ENCODE results near the gene TEAD1.

Gene TEAD1

DNA sequence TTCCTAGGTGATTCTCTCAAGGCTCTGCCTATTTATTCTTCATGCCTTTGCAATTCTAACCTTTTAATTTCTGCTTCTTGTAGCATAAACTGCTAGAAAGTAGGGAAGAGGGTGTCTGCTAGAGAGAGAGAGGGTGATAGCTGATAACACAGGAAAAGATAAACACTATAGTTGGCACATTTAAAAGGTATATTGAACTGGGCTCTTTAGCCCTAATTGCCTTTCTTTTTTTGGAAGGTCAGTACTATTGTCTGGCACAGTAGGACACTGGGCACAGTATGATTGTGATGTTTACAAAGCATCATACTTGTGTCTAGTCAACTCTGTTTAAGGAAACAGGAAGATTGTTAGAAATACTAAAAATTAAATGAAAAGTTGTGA, 33.3 kb downstream of the TEAD1 start:
- no peak for DNase-seq (ENCODE audit: low spot score)

DNA sequence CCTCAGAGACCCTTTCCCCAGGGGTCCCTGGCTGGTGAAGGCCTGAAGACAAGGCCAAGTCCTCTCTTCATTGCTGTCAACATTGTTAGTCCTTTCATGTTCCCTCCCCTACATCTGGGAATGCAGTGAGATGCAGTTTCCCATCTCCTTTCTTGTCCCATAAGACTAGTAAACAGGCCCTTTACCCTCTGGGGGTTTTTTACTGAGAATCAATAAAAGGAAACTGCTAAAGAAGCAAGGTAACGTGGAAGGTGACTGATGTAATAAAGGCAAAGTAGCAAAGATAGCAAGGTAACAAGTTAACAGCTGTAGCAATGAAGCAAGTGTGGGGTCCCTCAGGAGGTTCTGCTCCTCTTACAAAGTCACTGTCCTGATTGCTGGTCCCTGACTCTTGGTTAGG, 37.3 kb downstream of the TEAD1 start:
- no peak for DNase-seq (ENCODE audit: low spot score)

DNA sequence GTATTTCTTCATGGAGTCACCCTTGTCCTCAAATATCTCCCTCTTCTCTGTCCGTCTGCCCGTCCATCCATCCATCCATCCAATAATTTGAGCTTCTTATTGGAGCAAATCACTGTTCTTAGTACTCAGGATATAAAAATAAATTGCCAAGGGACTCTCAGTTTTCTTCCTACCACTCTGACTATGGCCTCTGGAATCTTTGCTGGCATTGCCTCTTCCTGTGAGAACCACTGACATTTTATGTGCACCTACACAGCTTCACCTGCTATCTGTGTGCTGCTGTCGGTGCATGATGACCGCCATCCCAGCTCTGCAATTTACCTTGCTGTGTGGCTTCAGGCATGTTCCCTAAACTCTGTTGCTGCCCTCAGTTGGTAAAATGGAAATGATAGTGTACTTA, 37.9 kb downstream of the TEAD1 start:
- DNase-seq (ENCODE audit: low spot score): no peak

DNA sequence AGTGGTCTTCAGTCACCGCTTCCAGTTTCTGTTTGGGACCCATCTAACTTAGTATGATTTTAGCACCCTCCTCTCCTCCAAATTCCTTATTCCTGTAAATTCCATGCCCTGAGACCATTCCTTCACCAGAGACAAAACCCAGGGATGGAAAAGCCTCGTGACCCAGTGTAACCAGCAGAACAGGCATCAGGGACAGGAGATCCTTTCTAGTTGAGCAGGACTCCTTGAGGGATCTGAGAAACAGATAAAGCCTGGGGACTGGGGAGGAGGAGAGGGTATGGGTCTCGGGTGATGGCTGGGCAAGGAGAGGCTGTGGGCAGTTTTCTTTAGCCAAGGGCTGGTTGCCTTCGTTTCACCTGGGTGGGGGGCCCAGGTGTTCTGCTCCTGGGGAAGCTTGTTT, 40.9 kb downstream of the TEAD1 start:
- no peak for DNase-seq (ENCODE audit: low spot score)

DNA sequence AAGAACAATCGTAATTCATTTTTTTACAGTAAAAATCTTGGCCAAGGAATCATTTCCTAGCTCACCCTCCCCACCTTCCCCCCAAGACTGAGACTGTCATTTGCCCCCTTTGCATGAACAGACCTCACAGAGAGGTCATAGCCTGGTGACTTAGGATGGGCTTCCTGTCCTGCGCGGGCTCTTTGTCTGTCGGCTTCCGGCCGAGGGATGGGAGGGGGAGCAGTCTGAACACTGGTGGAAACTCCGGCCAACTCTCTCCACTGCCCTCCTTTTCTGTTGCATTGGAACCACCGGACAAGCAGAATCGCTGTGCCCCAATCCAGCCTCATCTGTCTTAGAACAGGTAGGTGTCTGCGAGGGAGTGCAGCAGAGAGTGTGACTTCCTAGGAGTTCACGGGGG, 41.7 kb downstream of the TEAD1 start:
- DNase-seq (ENCODE audit: low spot score): no peak

DNA sequence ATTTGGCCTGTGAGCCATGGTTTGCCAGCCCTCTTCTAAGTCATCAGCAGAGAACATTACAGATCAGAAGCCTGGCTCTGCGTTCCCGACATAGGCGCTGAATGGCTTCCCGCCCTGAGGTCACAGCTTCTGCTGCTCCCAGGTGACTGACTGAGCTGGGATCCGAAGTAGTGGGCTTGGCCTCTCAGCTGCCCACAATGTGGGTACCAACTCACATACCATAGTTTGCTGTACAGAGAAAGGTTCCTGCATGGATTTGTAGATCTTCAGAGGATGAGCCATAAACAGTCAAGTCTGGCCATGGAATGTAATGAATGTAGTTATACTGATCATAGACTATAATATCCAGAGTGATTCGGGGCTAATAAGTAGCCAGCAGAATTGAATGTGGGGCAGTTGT, 42.6 kb downstream of the TEAD1 start:
- DNase-seq (ENCODE audit: low spot score): no peak

DNA sequence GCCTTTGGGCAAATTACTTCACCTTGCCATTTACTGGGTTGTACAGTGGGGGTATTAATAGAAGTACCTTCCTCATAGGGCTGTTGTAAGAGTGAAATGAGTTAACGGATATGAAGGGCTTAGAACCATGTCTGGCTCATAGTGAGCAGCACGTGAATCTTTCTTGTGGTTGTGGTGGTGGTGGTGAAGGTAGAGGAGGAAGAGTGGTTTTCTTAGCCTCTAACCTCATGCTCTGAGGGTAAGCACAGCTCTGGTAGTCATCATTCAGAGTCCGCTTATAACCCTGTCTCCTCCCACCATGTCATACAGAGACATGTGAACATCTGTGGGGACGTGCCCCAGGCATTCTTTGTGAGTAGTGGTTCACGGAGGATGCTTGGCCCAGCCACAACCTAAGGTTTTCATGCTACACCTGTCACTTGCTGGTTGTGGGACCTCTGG, 43.6 kb downstream of the TEAD1 start:
- no peak for DNase-seq (ENCODE audit: low spot score)

DNA sequence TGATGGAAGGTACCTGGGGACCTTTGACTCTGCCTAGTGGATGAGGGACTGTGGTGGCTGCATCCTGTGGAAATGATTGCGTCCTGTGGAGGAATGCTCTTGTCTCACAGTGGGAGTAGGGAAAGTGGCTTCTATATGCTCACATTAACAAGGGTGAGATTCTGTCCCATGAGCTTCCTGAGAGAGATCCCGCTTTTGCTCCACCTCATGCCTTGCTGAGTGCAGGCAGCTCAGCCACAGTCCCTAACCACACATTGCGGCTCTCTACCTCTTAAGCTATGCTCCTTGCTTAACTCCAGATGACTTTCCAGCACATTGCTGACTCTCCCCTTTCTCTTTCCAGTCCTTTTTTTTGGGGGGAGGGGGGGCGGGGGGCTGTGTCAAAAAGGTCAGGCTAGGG, 45.0 kb downstream of the TEAD1 start:
- no peak for DNase-seq (ENCODE audit: low spot score)

DNA sequence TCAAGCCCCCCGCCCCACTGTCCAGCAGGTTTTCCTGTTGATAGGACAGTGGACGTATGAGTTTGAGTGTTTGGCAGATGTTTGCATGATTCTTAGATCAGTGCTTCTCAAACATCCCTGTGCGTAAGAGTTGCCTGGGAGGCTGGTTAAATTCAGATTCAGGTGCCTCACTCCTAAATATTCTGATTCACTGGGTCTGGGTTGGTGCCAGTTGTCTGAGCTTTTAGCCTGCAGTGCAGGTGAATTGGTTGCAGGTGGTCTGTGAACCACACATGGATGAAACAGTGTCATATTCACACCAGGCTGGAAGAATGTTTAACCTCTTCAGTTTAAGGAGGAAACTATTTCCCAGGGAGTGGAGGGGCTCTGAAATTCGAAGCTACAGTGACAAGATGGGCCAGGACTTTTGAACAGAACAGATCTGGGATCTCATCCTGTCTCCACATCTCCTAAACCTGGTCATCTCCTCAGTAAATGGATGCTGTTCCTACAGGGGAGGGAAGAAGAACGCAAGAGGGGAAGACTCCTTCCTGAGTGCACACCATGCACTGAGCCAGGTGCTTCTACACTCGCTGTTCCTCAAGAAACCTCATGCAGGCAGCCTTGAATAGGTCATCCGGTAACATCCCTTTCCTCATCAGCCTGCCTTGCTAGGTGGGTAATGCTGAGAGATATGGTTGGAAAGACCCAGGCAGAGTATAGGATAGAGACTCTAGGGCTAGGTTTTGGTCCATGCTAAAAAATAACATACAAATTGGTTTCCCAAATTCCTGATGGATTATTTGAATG, 47.8 kb downstream of the TEAD1 start:
- DNase-seq (ENCODE audit: low spot score): no peak

DNA sequence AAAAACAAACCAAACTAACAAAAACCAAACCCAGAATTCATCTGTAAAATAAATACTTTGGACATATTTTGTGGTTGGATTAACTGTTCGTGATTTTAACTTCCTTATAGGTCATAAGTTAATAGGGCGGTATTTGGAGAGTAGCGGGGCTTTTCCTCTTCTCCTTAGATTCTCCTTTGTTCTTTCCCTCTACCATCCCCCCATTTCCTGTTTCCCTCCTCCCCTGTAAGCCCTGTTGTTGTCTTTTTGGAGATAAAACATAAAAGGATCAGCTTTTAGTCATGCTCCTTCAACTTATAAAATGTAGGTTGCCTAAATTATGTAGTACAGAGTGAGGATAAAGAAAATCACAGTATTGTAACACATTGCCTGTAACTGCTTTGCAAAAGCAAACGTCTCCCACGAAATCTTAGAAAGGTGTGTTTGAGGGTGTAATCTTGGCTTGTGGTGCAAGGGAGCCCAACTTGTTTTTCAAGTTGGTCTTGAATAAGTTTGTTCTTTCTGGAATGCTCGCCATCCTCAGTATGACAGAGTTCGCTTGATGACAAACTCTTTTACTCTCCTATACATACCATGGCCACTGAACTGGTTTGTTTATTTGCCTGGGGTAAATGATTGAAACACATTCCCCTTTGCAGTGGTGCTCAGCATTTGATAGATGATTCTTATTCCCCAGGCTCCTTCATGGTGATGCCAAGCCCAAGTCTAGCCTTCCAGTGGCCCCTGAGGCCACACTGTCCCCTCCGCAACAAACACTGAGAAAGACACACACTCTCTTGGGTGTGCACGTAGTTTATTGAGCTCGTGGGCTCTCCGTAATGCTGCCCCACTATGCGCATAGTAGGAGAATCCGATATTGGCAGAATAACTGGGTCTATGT, 49.4 kb downstream of the TEAD1 start:
- DNase-seq (ENCODE audit: low spot score): no peak

DNA sequence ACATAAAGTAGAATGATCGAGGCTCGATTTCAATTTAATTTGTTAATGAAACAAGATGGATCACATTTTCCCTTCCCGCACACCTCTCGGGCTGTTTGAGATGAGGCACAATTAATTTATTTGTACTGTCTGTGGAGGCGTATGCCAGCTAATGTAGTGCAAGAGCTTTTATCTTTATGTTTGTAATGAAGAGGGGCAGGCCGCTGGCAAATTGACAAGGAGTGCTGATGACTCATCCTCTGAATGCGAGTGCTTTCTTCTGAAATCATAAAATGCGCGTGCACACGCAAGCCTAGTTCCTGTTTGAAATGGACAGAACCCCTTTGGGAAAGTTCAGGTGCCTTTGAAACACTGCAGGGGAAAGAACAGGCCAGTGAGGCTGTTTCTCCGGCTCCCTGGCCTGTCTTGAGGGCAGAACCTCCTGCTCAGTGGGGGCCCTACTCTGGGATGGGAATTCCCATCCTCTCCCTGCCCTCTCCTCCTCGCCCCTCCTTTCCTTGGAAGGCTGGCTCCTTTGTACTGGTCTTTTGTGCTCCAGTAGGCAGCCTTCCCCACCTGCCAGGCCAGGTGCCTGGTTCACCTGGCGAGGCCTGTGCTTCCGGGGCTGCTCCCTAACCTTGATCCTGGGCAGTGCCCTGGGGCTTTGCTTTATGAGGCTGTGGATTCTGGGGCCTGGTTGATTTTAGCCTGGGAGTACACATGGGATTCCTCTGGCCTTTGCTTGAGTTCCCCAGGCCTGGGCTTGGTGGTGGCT, 50.3 kb downstream of the TEAD1 start:
- DNase-seq (ENCODE audit: low spot score): no peak

DNA sequence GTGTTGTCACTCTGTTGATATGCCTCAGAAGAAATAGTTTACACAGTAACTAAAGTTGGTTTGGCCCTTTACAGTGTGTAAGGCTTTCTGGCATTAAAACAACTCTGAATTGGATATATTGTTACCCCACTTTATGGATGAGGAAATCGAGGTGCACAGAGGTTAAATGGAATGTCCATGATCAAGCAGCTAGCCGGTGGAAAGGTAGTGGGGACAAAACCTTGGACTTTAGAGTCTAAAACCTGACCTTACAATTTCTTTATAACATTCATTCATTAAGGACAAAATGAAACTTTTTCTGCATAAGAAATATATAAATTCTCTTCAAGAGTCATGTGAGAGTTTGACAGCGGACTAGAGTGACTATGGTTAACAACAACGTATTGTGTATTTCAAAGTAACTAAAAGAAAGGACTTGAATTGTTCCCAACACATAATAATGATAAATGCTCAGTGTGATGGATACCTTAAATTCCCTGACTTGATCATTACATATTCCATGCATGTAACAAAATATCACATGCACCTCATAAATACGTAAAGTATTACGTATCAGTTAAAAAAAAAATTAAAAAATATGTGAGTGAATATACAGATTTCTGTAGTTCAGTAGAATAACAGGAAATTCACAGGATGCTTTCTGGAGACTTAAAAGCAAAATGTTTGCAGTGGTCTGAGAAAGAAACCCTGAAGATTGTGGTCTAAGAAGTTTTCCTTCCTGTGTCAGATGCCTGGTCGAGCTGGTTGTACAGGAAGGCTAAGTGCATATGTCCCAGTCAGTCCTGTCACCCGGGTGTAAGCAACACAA, 51.0 kb downstream of the TEAD1 start:
- DNase-seq (ENCODE audit: low spot score): no peak

DNA sequence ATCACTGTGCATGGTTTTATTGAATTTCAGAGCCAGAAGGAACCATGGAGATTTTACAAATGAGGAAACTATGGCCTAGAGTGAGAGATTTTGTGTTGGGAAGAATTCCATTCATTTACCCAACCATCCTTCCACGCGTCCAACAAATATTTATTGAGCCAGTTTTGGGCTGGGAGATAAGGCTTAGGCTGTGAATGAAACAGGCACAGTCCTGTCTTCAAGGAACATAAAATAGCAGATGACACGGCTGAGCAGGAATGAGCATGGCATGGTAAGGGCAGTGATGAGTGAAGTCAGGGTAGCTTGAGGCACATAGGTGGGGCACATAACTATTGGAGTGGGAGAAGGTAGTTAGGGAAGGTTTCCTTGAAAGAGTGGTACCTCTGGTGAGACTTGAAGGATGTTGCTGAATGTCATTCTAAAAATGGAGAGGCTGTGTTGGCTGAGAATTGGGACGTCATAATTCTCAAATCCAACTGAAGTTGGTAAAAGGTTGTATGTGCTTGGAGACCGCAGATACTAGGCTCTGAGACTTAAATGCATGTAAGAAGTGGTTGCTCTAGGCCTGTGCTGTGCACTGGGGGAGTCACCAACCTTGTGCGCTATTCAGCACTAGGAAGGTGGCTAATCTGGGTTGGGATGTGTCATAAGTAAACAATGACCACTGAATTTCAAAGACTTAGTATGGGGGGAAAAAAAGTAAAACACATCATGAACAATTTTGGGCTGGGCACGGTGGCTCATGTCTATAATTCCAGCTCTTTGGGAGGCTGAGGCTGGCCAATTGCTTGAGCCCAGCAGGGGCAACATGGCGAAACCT, 51.9 kb downstream of the TEAD1 start:
- DNase-seq (ENCODE audit: low spot score): no peak

DNA sequence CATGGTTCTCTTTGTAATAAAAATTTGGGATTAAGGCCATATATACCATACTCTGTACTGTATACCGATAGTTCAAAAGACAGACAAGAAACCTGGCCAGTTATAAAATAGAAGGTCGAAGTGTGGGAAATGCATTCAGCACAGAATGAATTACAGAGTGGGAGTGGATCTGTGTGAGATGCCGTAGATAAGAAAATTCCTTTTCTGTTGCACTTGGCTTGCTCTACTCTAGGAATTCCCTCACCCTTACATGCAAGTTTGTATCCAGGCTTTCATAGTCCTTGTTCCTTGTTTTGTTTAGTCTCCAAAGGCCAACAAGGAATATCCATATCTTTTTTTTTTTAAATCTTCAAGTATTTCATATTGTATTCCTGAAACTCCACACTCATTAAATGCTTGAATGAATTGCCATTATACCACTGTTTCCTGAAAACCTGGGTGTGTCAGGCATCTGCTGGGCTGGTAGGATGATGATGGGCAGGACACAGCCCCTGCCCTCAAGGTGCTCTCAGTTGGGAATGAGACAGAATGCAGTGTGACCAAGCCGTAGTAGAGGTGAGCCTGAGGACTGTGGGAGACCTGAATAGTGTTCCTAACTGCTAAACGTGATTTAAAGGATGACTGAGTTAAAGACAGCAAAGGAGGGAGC, 53.5 kb downstream of the TEAD1 start:
- DNase-seq (ENCODE audit: low spot score): no peak

DNA sequence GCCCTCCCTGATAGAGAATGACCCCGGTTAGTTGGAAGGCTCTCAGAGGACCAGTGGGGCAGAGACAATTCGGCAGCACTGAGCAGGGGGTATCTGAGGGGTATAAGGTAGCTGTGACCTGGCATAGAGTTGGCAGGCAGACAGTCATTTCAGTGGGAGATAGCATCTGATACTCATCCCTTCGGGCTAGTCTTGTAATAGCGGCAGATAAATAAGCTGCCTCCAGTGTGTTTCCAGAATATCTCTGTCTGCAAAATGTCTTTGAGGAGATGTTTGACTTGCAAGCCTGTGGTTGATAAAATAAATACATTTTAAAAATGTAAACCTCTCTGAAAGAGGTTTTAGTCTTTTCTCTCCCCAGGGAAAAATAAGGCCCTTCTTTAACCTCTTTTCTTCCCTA, 54.2 kb downstream of the TEAD1 start:
- no peak for DNase-seq (ENCODE audit: low spot score)

DNA sequence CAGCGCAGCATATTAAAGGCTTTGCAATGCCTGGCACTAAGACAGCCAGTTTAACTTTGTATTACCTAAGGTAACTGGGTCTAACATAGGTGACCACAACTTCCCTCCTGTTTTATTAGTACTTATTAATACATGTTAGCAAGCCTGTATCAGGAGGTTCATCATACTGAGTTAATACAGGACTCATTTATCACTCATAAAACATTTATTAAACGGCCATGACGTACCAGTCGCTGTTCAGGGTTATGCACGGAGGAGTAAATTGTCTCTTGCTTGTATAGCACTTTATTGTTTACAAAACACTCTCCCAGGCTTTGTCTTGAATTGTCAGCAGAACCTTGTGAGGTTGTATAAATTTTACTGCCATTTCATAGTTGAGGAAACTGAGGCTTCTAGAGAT, 55.7 kb downstream of the TEAD1 start:
- no peak for DNase-seq (ENCODE audit: low spot score)

DNA sequence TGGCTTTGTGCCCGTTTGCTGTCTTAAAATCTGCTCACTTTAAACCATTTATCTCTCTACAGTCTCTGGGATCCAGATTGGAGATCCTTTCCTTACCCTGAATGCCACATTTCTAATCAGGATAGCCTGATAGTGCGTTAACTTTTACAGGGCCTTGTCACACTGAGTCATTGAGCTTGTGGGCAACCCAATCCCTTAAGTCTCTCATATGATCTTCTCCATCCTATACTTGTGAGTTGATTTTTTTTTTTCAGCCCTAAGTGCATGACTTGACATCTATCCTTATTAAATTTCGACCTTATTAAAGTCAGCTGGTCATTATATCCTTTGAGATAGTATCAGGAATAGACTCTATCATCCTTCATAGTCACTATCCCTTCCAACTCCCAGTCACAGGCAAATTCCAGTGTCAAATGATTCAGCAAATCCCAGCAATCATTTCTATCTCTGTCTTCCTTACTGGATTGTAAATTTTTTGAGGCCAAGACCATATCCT, 57.7 kb downstream of the TEAD1 start:
- DNase-seq (ENCODE audit: low spot score): no peak

DNA sequence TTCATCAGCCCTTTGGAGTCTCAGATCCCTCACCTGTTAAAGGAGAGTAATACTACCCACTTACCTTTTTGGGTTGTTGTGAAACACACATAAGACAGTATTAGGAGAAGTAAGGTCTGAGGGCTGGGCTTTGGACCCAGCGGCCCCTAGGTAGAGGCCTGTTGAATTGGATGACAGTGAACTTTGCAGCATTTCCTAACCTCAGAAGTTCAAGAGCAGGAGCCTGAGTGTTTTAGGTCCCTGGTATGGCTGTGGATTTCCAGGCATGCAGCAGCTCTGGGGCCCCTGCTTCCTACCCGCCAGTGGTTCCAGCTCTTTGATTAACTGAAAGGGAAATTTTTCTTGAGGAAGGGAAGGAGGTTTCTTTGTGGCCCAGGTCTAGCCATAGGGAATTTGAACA, 58.9 kb downstream of the TEAD1 start:
- no peak for DNase-seq (ENCODE audit: low spot score)

DNA sequence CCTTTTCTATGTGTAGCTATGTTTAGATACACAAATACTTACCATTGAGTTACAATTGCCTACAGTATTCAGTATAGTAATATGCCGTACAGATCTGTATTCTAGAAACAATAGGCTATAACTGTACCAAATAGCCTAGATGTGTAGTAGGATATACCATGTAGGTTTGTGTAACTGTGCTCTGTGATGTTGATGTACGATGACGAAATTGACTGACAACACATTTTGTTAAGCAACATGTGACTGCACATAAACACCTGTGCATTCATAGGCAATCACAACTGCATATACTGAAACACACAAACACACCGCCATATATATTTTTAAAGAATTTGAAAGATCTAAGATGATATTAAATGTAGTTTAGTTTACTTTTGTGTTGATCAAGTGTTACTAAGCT, 60.4 kb downstream of the TEAD1 start:
- no peak for DNase-seq (ENCODE audit: low spot score)

DNA sequence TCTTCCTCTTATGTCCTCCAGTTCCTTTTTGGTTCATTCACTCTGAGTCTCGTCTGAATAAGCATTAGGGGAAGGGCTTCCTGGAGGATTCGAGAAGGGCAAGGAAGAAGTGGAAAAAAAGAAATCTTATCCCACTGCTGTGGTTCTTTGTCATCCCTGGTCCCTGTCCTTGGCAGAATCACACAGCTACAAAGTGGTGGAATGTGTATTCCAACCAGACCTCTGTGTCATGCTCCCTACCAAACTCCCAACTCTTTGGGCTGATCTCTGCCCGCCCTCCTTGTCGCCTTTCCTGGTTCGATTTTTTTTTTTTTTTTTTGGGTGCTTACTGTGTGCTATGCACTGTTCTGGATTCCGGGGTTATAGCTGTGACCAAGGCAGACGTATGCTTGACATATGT, 61.0 kb downstream of the TEAD1 start:
- DNase-seq (ENCODE audit: low spot score): no peak

Data from pons (tissue), 1 donor.